COLO668 (cell line): ENCODE results near the gene KLF2.

Source experiments
- DNase-seq: peaks from one replicate; lab custom pipeline; 2025; ENCODE audit not compliant: unreplicated experiment; lab: John Stamatoyannopoulos, UW

KLF2 gene

GRCh38 chr19:16363133-16363851 lies 38.7 kb downstream of the KLF2 start:
- peak; percentile 84 for DNase-seq

- DNase-seq, result no peak
Measured at GRCh38 chr19:16363852-16364230, 39.2 kb downstream of the KLF2 start.

- DNase-seq, result no peak
Measured at GRCh38 chr19:16364231-16364865, 39.7 kb downstream of the KLF2 start.

GRCh38 chr19:16365300-16365996 lies 40.8 kb downstream of the KLF2 start:
- no peak for DNase-seq

GRCh38 chr19:16366056-16366432 lies 41.4 kb downstream of the KLF2 start:
- DNase-seq, result no peak

- no peak for DNase-seq
Measured at GRCh38 chr19:16366433-16367260, 42.0 kb downstream of the KLF2 start.

GRCh38 chr19:16367261-16367683 lies 42.6 kb downstream of the KLF2 start:
- DNase-seq, result no peak

- no peak for DNase-seq
Measured at GRCh38 chr19:16368385-16369305, 44.0 kb downstream of the KLF2 start.

- DNase-seq, result no peak
Measured at GRCh38 chr19:16369306-16369663, 44.7 kb downstream of the KLF2 start.

- no peak for DNase-seq
Measured at GRCh38 chr19:16369664-16370576, 45.3 kb downstream of the KLF2 start.

GRCh38 chr19:16370641-16371391 lies 46.2 kb downstream of the KLF2 start:
- DNase-seq, result no peak

GRCh38 chr19:16371540-16371986 lies 46.9 kb downstream of the KLF2 start:
- no peak for DNase-seq

GRCh38 chr19:16372065-16372915 lies 47.7 kb downstream of the KLF2 start:
- no peak for DNase-seq

GRCh38 chr19:16373079-16373478 lies 48.5 kb downstream of the KLF2 start:
- no peak for DNase-seq

- DNase-seq, result no peak
Measured at GRCh38 chr19:16373532-16373931, 48.9 kb downstream of the KLF2 start.

GRCh38 chr19:16373989-16374388 lies 49.4 kb downstream of the KLF2 start:
- no peak for DNase-seq

GRCh38 chr19:16374436-16374835 lies 49.8 kb downstream of the KLF2 start:
- DNase-seq, result no peak
